COR-L47 (cell line): ENCODE measurements around the gene ZNF550.

Experiments
- DNase-seq: peaks from one replicate; lab custom pipeline; 2025; lab: John Stamatoyannopoulos, UW

ZNF550 gene

DNA sequence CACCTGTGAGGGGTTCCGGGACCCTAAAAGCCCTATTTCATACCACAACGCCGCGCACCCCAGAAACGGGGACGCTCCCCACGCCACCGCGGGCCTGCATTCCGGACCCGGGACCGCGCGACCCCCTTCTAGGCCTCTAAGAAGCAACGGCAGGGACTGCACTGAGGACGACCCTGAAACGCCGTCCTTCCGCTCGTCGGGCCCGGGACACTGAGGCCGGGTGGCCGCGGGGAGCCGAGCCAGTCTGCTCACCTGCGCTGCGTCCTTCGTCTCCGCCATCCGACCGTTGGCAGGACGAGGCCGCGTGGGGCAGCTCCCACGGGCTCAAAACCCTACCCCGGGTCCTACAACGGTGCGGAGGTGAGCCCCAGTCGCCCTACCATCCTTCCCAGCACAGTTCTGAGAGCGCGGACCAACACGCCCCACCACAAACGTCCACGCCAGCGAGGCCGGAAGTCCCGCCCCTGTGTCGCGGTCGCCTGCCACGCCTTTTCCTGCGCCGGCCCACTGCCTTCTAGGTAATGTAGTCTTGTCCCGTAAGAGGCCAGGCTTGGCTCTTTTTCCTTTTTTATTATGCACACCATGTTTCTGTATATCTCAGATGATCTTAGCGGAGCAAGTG lies at the start of gene ZNF550:
Gene ZNF550 (minus strand): TSS at position 460 of the 622 bp plus-strand sequence. CDS start 181 bp downstream, at position 279.
- peak; percentile 73 for DNase-seq

DNA sequence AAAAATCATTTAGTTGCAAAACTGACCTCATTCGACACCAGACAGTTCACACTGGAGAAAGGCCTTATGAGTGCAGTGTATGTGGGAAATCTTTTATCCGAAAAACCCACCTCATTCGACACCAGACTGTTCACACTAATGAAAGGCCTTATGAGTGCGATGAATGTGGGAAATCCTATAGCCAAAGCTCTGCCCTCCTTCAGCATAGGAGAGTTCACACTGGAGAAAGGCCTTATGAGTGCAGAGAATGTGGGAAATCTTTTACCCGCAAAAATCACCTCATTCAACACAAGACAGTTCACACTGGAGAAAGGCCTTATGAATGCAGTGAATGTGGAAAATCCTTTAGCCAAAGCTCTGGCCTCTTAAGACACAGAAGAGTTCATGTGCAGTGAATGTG lies 47.3 kb upstream of the ZNF550 start:
- no peak for DNase-seq

DNA sequence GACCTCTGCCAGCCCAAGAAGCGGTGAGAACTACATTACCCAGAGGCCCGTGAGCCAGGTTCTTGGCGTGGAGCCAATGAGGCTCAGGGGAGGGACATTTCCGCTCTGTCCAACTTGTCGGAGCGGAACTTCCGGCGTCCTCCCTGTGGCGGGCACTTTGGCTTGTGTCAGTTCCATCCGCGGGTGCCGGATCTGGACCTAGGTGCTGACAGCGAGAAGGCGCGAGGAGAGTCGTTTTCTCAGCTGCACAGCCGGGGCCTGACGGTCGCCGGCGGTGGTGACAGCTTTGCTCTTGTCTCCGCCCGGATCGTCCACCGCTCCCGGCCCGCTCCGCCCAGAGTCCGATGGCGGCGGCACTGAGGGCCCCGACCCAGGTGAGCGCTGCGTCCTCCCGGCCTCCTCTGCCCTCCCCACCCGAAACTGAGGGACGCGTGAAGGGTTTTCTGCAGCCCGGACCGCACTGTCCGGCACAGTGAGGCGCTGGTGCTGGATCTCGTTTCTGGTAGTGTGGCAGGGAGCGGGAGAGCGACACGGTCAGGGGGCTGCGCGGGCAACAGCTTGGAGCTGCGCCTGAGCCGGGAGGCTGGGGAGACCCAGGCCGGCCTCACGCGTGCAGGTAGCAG lies 40.2 kb upstream of the ZNF550 start, which contains the start of gene ZNF530:
Gene ZNF530 (plus strand): TSS at position 125 of the 623 bp plus-strand sequence. CDS start 4,461 bp downstream, outside the sequence.
- peak; percentile 92 for DNase-seq

DNA sequence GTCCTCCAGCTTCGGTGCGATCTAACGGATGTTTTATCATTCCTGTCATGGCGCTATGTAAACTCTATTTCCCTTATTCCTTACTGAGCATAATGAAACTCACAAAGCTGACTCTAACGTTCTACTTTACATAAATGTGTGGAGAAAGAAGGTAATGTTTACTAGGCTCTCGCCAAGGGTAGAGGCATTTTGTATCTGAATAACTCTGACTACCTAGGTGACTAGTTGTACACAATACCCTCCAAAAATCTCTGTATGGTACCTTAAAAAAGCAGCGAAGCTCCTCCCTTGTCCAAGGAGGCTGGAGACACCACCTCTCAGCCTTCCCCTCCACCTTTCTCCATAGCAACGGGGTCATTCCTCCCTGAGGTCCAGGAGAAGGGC lies 39.7 kb upstream of the ZNF550 start:
- no peak for DNase-seq

- no peak for DNase-seq
Measured at GRCh38 chr19:57587529-57587928, 27.9 kb upstream of the ZNF550 start.

DNA sequence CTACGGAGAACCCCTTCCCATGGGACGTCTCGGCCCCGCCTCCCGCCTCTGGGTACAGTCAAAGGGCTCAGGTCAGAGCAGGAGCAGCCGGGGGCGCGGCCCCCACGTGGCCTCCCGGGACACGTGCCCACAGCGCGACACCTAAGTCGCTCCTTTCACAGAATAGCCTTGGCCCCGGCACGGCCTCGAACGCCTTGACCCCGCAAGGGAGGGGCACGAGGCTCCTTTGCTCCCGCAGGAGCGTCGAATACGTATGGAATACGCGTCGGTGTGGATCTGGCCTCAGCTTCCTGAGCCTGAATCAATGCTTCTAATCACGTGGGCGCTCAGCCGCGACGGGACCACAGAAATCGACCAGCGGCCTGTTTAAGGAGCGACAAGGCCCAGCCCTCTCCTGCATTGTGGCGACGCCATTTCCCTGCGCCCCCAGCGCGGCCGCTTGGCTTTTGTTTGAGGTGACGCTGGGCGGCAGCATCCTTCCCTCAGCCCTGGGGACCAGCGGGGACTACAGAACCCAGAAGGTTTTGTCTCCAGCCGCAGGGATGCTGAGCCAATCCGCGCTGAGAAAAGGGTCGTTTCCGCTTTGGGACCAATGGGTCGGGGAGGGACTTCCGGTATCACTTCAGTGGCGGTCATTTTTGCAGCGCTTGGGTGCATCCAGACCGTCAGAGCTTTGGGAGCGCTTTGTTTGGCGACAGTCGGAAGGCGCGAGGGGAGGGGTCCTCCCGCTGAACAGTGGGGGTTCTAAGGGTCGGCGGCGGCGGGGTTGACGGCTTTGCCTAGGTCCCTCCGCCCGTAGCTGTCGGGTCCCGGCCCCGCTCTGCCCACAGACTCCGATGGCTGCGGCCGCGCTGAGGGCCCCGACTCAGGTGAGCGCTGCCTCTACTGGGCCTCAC lies 24.1 kb upstream of the ZNF550 start, which contains the start of gene ZIK1:
Gene ZIK1 (plus strand): TSS at position 625 of the 896 bp plus-strand sequence. CDS start 212 bp downstream, at position 837.
- peak; percentile 84 for DNase-seq

- no peak for DNase-seq
Measured at GRCh38 chr19:57583104-57583520, 23.4 kb upstream of the ZNF550 start.

DNA sequence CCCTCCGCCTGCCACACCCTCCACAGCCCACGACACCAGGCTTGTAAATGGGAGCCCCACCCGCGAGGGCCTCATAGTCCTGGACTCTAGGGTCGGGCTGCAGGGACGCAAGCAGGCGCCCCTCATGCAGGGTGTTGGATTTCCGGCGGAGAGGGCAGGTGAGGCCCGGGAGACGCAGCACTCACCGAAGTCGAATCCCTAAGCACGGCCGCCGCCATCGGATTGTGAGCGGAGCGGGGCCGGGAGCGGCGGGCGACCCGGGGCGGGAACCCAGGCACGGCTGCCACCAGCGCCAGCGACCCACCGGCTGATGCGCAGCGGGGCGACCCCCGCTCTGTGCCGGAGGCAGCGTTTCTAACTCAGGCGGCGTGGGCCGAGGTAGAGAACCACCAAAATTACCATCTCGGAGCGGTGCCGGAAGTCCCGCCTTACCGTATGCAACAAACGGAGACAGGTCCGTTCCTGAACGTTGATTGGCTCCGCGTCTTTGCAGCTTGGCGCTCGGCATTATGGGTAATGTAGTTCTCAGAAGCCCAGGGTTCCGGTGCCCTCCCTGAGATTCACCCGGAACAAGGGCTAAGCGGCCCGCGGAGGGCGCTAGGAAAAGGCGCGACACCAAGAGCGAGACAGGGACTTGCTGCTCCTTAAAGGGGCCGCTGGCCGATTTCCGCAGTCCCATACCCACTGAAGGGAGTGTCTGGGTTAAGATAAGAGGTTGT lies 19.0 kb upstream of the ZNF550 start, which contains the start of gene ZNF416:
Gene ZNF416 (minus strand): TSS at position 425 of the 719 bp plus-strand sequence. CDS start 207 bp downstream, at position 218.
- peak; percentile 99 for DNase-seq

DNA sequence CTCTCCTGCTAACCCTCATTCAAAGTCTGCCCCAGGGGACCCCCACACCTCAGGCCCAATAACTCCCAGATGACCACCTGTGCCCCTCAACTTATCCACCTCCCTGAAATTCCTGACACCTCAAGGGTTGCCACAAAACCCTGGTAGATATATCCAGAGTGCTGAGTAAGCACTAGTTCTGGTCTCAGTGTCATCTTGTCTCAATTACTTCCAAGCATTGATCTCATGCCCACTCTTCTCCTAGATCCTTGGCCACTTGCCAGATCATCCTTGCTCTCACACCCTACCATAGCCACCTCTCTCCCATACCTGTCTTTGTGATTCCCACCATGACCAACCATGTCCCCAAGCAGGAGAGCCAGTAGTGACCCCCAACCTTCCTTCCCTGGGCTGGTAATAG lies 17.0 kb upstream of the ZNF550 start:
- DNase-seq = no peak

- no peak for DNase-seq
Measured at GRCh38 chr19:57572415-57572947, 12.8 kb upstream of the ZNF550 start.

DNA sequence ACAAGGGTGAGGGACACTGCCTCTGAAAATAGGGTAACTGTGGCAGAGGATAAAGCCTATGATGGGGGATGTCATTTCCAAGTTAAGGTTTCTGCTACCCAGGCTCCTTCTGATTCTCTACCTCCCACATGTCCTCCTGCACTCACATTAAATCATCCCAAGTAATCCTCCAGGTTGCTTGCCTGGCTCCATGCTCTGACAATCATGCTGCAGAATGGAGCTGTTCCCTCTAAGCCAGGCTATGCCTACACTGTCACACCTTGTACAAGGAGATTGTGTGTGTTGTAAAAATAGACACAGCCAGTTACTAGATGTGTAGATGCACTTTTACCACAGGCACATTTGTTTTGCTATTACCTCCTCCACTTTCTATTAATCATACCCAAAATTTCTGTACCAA lies 11.0 kb upstream of the ZNF550 start:
- no peak for DNase-seq

- peak; percentile 18 for DNase-seq
Measured at GRCh38 chr19:57566396-57567265, 7.0 kb upstream of the ZNF550 start.

DNA sequence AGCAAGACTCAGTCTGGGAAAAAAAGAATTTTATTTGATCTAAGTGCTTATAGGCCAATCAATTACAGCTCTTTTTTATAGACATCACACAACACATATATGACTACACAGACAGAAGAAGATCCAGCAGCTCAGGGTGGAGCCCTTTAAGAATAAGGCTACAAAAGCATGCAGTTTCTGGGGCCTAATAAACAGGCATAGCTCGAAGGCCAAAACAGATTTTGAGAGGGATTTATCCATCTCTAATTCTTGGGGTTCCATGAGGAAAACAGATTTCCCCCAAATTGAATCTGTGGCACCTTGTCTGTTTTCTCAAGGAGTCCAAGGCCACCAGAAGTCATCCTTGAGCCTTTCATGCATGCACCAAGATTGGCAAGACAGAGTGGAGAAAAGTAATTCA lies 3.9 kb upstream of the ZNF550 start:
- no peak for DNase-seq

- DNase-seq = no peak
Measured at GRCh38 chr19:57560049-57560491, 407 bp upstream of the ZNF550 start.

- peak; percentile 4 for DNase-seq
Measured at GRCh38 chr19:57559008-57559403, 657 bp downstream of the ZNF550 start.

DNA sequence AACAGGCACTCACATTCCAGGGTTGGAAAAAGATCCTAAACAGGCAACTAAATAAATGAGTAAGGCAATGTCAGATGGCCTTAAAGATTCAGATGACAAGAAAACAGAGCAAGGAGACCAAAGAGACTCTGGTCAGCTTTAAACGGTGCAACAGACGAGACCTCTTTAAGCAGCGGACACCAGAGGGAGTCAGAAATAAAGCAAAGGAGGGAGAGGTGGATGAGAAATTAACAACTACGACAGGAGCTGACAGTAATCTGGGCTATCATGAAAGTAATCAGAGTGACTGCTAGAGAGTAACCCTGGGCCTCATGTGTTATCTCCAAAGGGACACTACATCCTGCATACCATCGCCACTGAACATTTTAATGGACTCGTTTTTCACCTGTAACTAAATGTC lies 1.1 kb downstream of the ZNF550 start:
- DNase-seq = peak; percentile 6

DNA sequence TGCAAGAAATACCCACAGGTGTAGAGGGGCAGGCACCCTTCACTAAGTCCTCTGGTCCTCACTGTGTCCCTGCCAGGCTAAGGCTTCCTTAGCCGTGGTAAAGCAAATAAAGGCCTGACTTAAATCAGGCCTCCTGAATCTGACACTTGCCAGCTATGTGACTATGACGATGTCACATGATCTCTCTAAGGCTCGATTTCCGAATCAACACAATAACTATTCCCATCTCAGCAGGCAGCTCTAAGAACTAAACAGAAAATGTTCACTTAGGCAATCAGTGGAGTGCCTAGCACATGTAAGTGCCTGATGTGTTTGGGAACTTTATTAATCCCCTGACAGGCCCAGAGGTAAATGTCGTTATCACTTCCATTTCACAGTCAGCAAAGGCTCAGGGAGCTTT lies 2.0 kb downstream of the ZNF550 start:
- no peak for DNase-seq

- DNase-seq = no peak
Measured at GRCh38 chr19:57552432-57552831, 7.2 kb downstream of the ZNF550 start.

DNA sequence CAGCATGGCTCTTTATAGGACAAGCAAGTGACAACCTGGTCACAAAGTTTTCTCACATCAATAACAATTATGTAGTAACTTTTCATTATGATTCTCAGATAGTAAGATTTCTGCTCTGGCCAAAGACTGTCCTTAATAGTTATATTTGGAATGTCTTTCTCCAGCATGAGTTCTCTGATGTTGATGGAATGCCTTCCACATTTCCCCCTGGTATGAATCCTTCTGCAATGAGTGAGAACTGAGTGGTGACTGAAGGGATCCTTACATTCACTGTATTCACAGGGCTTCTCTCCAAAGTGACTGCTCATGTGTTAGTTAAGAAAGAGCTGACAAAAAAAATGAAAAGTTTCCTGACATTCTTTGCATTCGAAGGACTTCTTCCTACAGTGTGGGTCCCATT lies 13.2 kb downstream of the ZNF550 start:
- no peak for DNase-seq

DNA sequence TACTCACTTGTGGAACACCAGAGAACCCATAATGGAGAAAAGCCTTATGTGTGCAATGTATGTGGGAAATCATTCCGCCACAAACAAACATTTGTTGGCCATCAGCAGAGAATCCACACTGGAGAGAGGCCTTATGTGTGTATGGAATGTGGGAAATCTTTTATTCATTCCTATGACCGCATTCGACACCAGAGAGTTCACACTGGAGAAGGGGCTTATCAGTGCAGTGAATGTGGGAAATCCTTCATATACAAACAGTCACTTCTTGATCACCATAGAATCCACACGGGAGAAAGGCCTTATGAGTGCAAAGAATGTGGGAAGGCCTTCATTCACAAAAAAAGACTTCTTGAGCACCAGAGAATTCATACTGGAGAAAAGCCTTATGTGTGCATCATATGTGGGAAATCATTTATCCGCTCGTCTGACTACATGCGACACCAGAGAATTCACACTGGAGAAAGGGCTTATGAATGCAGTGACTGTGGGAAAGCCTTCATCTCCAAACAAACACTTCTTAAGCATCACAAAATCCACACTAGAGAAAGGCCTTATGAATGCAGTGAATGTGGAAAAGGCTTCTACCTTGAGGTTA lies 21.6 kb downstream of the ZNF550 start:
- no peak for DNase-seq
